Neural cell (in vitro differentiated cells): ENCODE measurements around the gene GTF2H3.

Experiments
- CTCF ChIP-seq: fragments of 450-650 bp; IDR thresholded peaks from 2 replicates; pipeline ENCODE4 v1.5.1; 2014; ENCODE audit warnings: antibody characterized with exemption, mild to moderate bottlenecking, moderate library complexity; ENCODE audit not compliant: poor library complexity, severe bottlenecking
- EP300 ChIP-seq: fragments of 450-650 bp; conservative IDR thresholded peaks from 2 replicates; pipeline ENCODE4 v1.6.1; 2014; ENCODE audit warnings: antibody characterized with exemption, mild to moderate bottlenecking, moderate library complexity; ENCODE audit not compliant: poor library complexity, severe bottlenecking
- EZH2 ChIP-seq: fragments of 200-600, 300-800 bp; shearing (Covaris generic), sonication (generic); IDR thresholded peaks from 2 replicates; pipeline ENCODE4 v1.6.1; 2014; ENCODE audit warnings: antibody characterized with exemption, low read length, borderline replicate concordance, mild to moderate bottlenecking; ENCODE audit not compliant: insufficient read depth, poor library complexity, severe bottlenecking
- POLR2AphosphoS5 ChIP-seq: IDR thresholded peaks from 2 replicates; pipeline ENCODE4 v1.6.1; 2012
- RAD21 ChIP-seq: fragments of 450-650 bp; conservative IDR thresholded peaks from 2 replicates; pipeline ENCODE4 v1.6.1; 2014; ENCODE audit warnings: antibody characterized with exemption, mild to moderate bottlenecking, moderate library complexity
- REST ChIP-seq: IDR thresholded peaks from 2 replicates; pipeline ENCODE4 v1.6.1; 2012; ENCODE audit warnings: borderline replicate concordance
- SMC3 ChIP-seq: fragments of 450-650 bp; conservative IDR thresholded peaks from 2 replicates; pipeline ENCODE4 v1.6.1; 2014; ENCODE audit warnings: antibody characterized with exemption, mild to moderate bottlenecking, moderate library complexity; ENCODE audit not compliant: poor library complexity
- TAF1 ChIP-seq: IDR thresholded peaks from 2 replicates; pipeline ENCODE4 v1.6.1; 2012; ENCODE audit warnings: low read depth

- TF ChIP-seq RAD21, result no peak
- TF ChIP-seq CTCF, result no peak
- TF ChIP-seq EP300, result no peak
- TF ChIP-seq POLR2AphosphoS5, result no peak
- TF ChIP-seq REST, result no peak
- TF ChIP-seq EZH2, result no peak
- TF ChIP-seq TAF1, result no peak
- TF ChIP-seq SMC3, result no peak
Observed at GRCh38 chr12:123657211-123657610, 23.6 kb downstream of the GTF2H3 start.
